ENCODE results near the gene CCT6B. TPM values are rescaled to one million over a fixed set of nuclear protein-coding genes. Genes with fewer than 3 reads are reported as not detected.

Gene CCT6B
- 1.6 TPM for polyA plus RNA-seq (2013, experiment 1 of 2)
- 1.6 TPM for polyA plus RNA-seq (2013, experiment 2 of 2)

- Histone ChIP-seq H3K27me3 (ENCODE audit: control insufficient read depth in 1 of 2, insufficient read depth in 1 of 2, low read length in 2 of 2) (peaks cover 0 to 4% of the 10 kb centered on the region in 2 experiments), H3K14ac (ENCODE audit: low read length in 2 of 2) (peak within 1 kb of the TSS in 1 of 2 experiments; percentile 68), H3K4me2 (ENCODE audit: low read length, poor library complexity, severe bottlenecking) (peak within 1 kb of the TSS; percentile 82), H3K27ac (ENCODE audit: low read length, poor library complexity, severe bottlenecking) (peak within 1 kb of the TSS; percentile 82), H2BK120ac (ENCODE audit: low read depth, low read length) (no peak within 1 kb of the TSS), H3K36me3 (ENCODE audit: control insufficient read depth in 1 of 2, insufficient read depth in 2 of 2, low read depth in 1 of 2, low read length in 2 of 2) (peaks cover 9 to 28% of the 10 kb centered on the region in 2 experiments), H2AK5ac (ENCODE audit: low read length, severe bottlenecking) (no peak within 1 kb of the TSS), H3K4ac (ENCODE audit: low read depth in 1 of 2, low read length in 2 of 2) (peak within 1 kb of the TSS; percentile 82 to 86), H4K91ac (ENCODE audit: low read length) (peak within 1 kb of the TSS; percentile 45), H2AFZ (ENCODE audit: low read depth, low read length) (peak within 1 kb of the TSS; percentile 74), H3K9me3 (ENCODE audit: control insufficient read depth, low read length) (no peaks in the 10 kb centered on the region), H2BK12ac (ENCODE audit: low read length in 2 of 2) (no peak within 1 kb of the TSS), H2BK5ac (ENCODE audit: low read depth, low read length, poor library complexity, severe bottlenecking) (no peak within 1 kb of the TSS), H3K9ac (ENCODE audit: low read length) (peak within 1 kb of the TSS; percentile 98), H3K4me1 (ENCODE audit: control insufficient read depth, insufficient read depth, low read depth, low read length) (peaks cover 2% of the 10 kb centered on the region), H3K79me1 (replicated peaks; ENCODE audit: low read length, poor library complexity, severe bottlenecking) (peaks cover 10% of the 10 kb centered on the region), H3K23ac (ENCODE audit: low read length in 2 of 2) (peak within 1 kb of the TSS in 1 of 2 experiments; percentile 74), H4K8ac (ENCODE audit: low read length) (peak within 1 kb of the TSS; percentile 96), H2BK15ac (ENCODE audit: low read depth, poor library complexity, severe bottlenecking) (no peak within 1 kb of the TSS), H3K4me3 (ENCODE audit: insufficient read depth in 1 of 2, low read depth in 1 of 2, low read length in 2 of 2) (peak within 1 kb of the TSS; percentile 80 to 99), H3K18ac (ENCODE audit: low read depth in 1 of 2, low read length in 2 of 2) (peak within 1 kb of the TSS; percentile 85 to 96)
- under 1% methylated on average over 65 of the region's 65 CpGs for WGBS
- peak; percentile 97 for DNase-seq
Observed at GRCh38 chr17:34961093-34961911, at the start of gene CCT6B, which contains the start of gene ZNF830. TSS of gene CCT6B (minus strand) at chr17:34961460. CDS start at chr17:34961393, 67 bp downstream. TSS of gene ZNF830 (plus strand) at chr17:34961540. CDS start at chr17:34961567, 27 bp downstream.

GRCh38 chr17:35010093-35010492 lies 48.8 kb upstream of the CCT6B start:
- no peak overlapping the region for H2AK5ac ChIP-seq (ENCODE audit: low read length, severe bottlenecking)
- H2BK12ac ChIP-seq (ENCODE audit: low read length in 2 of 2) = no peak overlapping the region
- no peak overlapping the region for H2BK5ac ChIP-seq (ENCODE audit: low read depth, low read length, poor library complexity, severe bottlenecking)
- H3K14ac ChIP-seq (ENCODE audit: low read length in 2 of 2) = no peak overlapping the region
- no peak overlapping the region for H3K9ac ChIP-seq (ENCODE audit: low read length)
- H4K8ac ChIP-seq (ENCODE audit: low read length) = no peak overlapping the region
- H3K4me2 ChIP-seq (ENCODE audit: low read length, poor library complexity, severe bottlenecking) = no peak overlapping the region
- 92% methylated on average over 3 of the region's 3 CpGs for WGBS
- DNase-seq = no peak
- no peak overlapping the region for H3K27ac ChIP-seq (ENCODE audit: low read length, poor library complexity, severe bottlenecking)
- H3K79me1 ChIP-seq (replicated peaks; ENCODE audit: low read length, poor library complexity, severe bottlenecking) = peaks cover 28% of the 10 kb centered on the region
- no peaks in the 10 kb centered on the region for H3K9me3 ChIP-seq (ENCODE audit: control insufficient read depth, low read length)
- no peak overlapping the region for H3K23ac ChIP-seq (ENCODE audit: low read length in 2 of 2)
- H3K18ac ChIP-seq (ENCODE audit: low read depth in 1 of 2, low read length in 2 of 2) = no peak overlapping the region
- H2BK15ac ChIP-seq (ENCODE audit: low read depth, poor library complexity, severe bottlenecking) = no peak overlapping the region
- peaks cover 1% of the 10 kb centered on the region for H3K4me1 ChIP-seq (ENCODE audit: control insufficient read depth, insufficient read depth, low read depth, low read length)
- no peak overlapping the region for H3K4ac ChIP-seq (ENCODE audit: low read depth in 1 of 2, low read length in 2 of 2)
- H4K91ac ChIP-seq (ENCODE audit: low read length) = no peak overlapping the region
- H3K36me3 ChIP-seq (ENCODE audit: control insufficient read depth in 1 of 2, insufficient read depth in 2 of 2, low read depth in 1 of 2, low read length in 2 of 2) = peaks cover 44 to 50% of the 10 kb centered on the region in 2 experiments
- no peak overlapping the region for H3K4me3 ChIP-seq (ENCODE audit: insufficient read depth in 1 of 2, low read depth in 1 of 2, low read length in 2 of 2)
- H2BK120ac ChIP-seq (ENCODE audit: low read depth, low read length) = no peak overlapping the region
- no peaks in the 10 kb centered on the region for H3K27me3 ChIP-seq (ENCODE audit: control insufficient read depth in 1 of 2, insufficient read depth in 1 of 2, low read length in 2 of 2)
- no peak overlapping the region for H2AFZ ChIP-seq (ENCODE audit: low read depth, low read length)

- Histone ChIP-seq H3K4me2 (ENCODE audit: low read length, poor library complexity, severe bottlenecking) (no peak overlapping the region), H4K8ac (ENCODE audit: low read length) (no peak overlapping the region), H3K27me3 (ENCODE audit: control insufficient read depth in 1 of 2, insufficient read depth in 1 of 2, low read length in 2 of 2) (no peaks in the 10 kb centered on the region), H3K4me1 (ENCODE audit: control insufficient read depth, insufficient read depth, low read depth, low read length) (peaks cover 11% of the 10 kb centered on the region), H2AK5ac (ENCODE audit: low read length, severe bottlenecking) (no peak overlapping the region), H2BK15ac (ENCODE audit: low read depth, poor library complexity, severe bottlenecking) (no peak overlapping the region), H3K27ac (ENCODE audit: low read length, poor library complexity, severe bottlenecking) (no peak overlapping the region), H3K9me3 (ENCODE audit: control insufficient read depth, low read length) (no peaks in the 10 kb centered on the region), H3K4ac (ENCODE audit: low read depth in 1 of 2, low read length in 2 of 2) (no peak overlapping the region), H2BK120ac (ENCODE audit: low read depth, low read length) (no peak overlapping the region), H3K18ac (ENCODE audit: low read depth in 1 of 2, low read length in 2 of 2) (no peak overlapping the region), H4K91ac (ENCODE audit: low read length) (no peak overlapping the region), H3K14ac (ENCODE audit: low read length in 2 of 2) (no peak overlapping the region), H3K79me1 (replicated peaks; ENCODE audit: low read length, poor library complexity, severe bottlenecking) (peaks cover 27% of the 10 kb centered on the region), H3K36me3 (ENCODE audit: control insufficient read depth in 1 of 2, insufficient read depth in 2 of 2, low read depth in 1 of 2, low read length in 2 of 2) (peaks cover 41 to 55% of the 10 kb centered on the region in 2 experiments), H3K4me3 (ENCODE audit: insufficient read depth in 1 of 2, low read depth in 1 of 2, low read length in 2 of 2) (no peak overlapping the region), H2BK12ac (ENCODE audit: low read length in 2 of 2) (no peak overlapping the region), H3K9ac (ENCODE audit: low read length) (no peak overlapping the region), H2BK5ac (ENCODE audit: low read depth, low read length, poor library complexity, severe bottlenecking) (no peak overlapping the region), H2AFZ (ENCODE audit: low read depth, low read length) (no peak overlapping the region), H3K23ac (ENCODE audit: low read length in 2 of 2) (no peak overlapping the region)
- WGBS = 53% methylated on average over 1 of the region's 1 CpG
- DNase-seq = no peak
Observed at GRCh38 chr17:35006961-35007360, 45.7 kb upstream of the CCT6B start.

GRCh38 chr17:35006345-35006744 lies 45.1 kb upstream of the CCT6B start:
- no peak overlapping the region for H3K23ac ChIP-seq (ENCODE audit: low read length in 2 of 2)
- no peak overlapping the region for H2AFZ ChIP-seq (ENCODE audit: low read depth, low read length)
- no peak overlapping the region for H3K14ac ChIP-seq (ENCODE audit: low read length in 2 of 2)
- no peak overlapping the region for H2BK15ac ChIP-seq (ENCODE audit: low read depth, poor library complexity, severe bottlenecking)
- H3K79me1 ChIP-seq (replicated peaks; ENCODE audit: low read length, poor library complexity, severe bottlenecking) = peaks cover 20% of the 10 kb centered on the region
- H3K18ac ChIP-seq (ENCODE audit: low read depth in 1 of 2, low read length in 2 of 2) = no peak overlapping the region
- H3K27ac ChIP-seq (ENCODE audit: low read length, poor library complexity, severe bottlenecking) = no peak overlapping the region
- no peak overlapping the region for H3K4ac ChIP-seq (ENCODE audit: low read depth in 1 of 2, low read length in 2 of 2)
- no peak overlapping the region for H3K9ac ChIP-seq (ENCODE audit: low read length)
- no peaks in the 10 kb centered on the region for H3K9me3 ChIP-seq (ENCODE audit: control insufficient read depth, low read length)
- no peak overlapping the region for H2BK12ac ChIP-seq (ENCODE audit: low read length in 2 of 2)
- H3K4me1 ChIP-seq (ENCODE audit: control insufficient read depth, insufficient read depth, low read depth, low read length) = peaks cover 11% of the 10 kb centered on the region
- H2BK120ac ChIP-seq (ENCODE audit: low read depth, low read length) = no peak overlapping the region
- H4K8ac ChIP-seq (ENCODE audit: low read length) = no peak overlapping the region
- no peak overlapping the region for H2BK5ac ChIP-seq (ENCODE audit: low read depth, low read length, poor library complexity, severe bottlenecking)
- 99% methylated on average over 4 of the region's 4 CpGs for WGBS
- no peak for DNase-seq
- no peak overlapping the region for H4K91ac ChIP-seq (ENCODE audit: low read length)
- no peak overlapping the region for H3K4me2 ChIP-seq (ENCODE audit: low read length, poor library complexity, severe bottlenecking)
- no peaks in the 10 kb centered on the region for H3K27me3 ChIP-seq (ENCODE audit: control insufficient read depth in 1 of 2, insufficient read depth in 1 of 2, low read length in 2 of 2)
- H3K4me3 ChIP-seq (ENCODE audit: insufficient read depth in 1 of 2, low read depth in 1 of 2, low read length in 2 of 2) = no peak overlapping the region
- H3K36me3 ChIP-seq (ENCODE audit: control insufficient read depth in 1 of 2, insufficient read depth in 2 of 2, low read depth in 1 of 2, low read length in 2 of 2) = peaks cover 40 to 53% of the 10 kb centered on the region in 2 experiments
- no peak overlapping the region for H2AK5ac ChIP-seq (ENCODE audit: low read length, severe bottlenecking)
